NCI-H1930 (cell line): ENCODE measurements around the gene ANP32A.
"Not testable (repeated sequence)": the region's sequence is repeated elsewhere in the genome, so short reads cannot be mapped to it uniquely, and the experiment has no call there.

Source experiments
- DNase-seq, 2 experiments: peaks; one replicate each; lab custom pipeline; 2025; lab: John Stamatoyannopoulos, UW

ANP32A gene

GRCh38 chr15:68781766-68782588, 38.7 kb downstream of the ANP32A start:
- no peak for DNase-seq

GRCh38 chr15:68781217-68781616, 39.5 kb downstream of the ANP32A start:
- DNase-seq, result no peak

GRCh38 chr15:68778876-68779275, 41.8 kb downstream of the ANP32A start:
- DNase-seq, result no peak

- DNase-seq, result no peak
Observed at GRCh38 chr15:68776477-68777270, 44.0 kb downstream of the ANP32A start.

- no peak for DNase-seq
Observed at GRCh38 chr15:68775671-68776476, 44.8 kb downstream of the ANP32A start.

GRCh38 chr15:68775236-68775577, 45.5 kb downstream of the ANP32A start:
- DNase-seq, result no peak

GRCh38 chr15:68774521-68775235, 46.0 kb downstream of the ANP32A start:
- DNase-seq, result no peak

- no peak for DNase-seq
Observed at GRCh38 chr15:68774120-68774519, 46.6 kb downstream of the ANP32A start.

- DNase-seq, result no peak
Observed at GRCh38 chr15:68773036-68773435, 47.7 kb downstream of the ANP32A start.

- no peak for DNase-seq
Observed at GRCh38 chr15:68770216-68770615, 50.5 kb downstream of the ANP32A start.

GRCh38 chr15:68769702-68770101, 51.0 kb downstream of the ANP32A start:
- no peak for DNase-seq

GRCh38 chr15:68768321-68768720, 52.4 kb downstream of the ANP32A start:
- no peak for DNase-seq

- no peak for DNase-seq
Observed at GRCh38 chr15:68767833-68768232, 52.9 kb downstream of the ANP32A start.

GRCh38 chr15:68765602-68766368, 54.9 kb downstream of the ANP32A start:
- DNase-seq, result no peak

GRCh38 chr15:68764090-68764489, 56.6 kb downstream of the ANP32A start:
- no peak for DNase-seq

GRCh38 chr15:68763063-68763462, 57.6 kb downstream of the ANP32A start:
- DNase-seq, result no peak

GRCh38 chr15:68759982-68760579, 60.6 kb downstream of the ANP32A start:
- not testable (repeated sequence) for DNase-seq

GRCh38 chr15:68755731-68756130, 65.0 kb downstream of the ANP32A start:
- DNase-seq, result no peak

GRCh38 chr15:68751622-68752021, 69.1 kb downstream of the ANP32A start:
- DNase-seq, result no peak

GRCh38 chr15:68749793-68750192, 70.9 kb downstream of the ANP32A start:
- DNase-seq, result no peak

- DNase-seq, result no peak
Observed at GRCh38 chr15:68749365-68749764, 71.3 kb downstream of the ANP32A start.
